Measurements from ENCODE around the gene GALNT17. TPM values are rescaled to one million over a fixed set of nuclear protein-coding genes. Genes with fewer than 3 reads are reported as not detected.

GALNT17 gene
- total RNA-seq, 2 experiments from 2014 or later: not detected

DNA sequence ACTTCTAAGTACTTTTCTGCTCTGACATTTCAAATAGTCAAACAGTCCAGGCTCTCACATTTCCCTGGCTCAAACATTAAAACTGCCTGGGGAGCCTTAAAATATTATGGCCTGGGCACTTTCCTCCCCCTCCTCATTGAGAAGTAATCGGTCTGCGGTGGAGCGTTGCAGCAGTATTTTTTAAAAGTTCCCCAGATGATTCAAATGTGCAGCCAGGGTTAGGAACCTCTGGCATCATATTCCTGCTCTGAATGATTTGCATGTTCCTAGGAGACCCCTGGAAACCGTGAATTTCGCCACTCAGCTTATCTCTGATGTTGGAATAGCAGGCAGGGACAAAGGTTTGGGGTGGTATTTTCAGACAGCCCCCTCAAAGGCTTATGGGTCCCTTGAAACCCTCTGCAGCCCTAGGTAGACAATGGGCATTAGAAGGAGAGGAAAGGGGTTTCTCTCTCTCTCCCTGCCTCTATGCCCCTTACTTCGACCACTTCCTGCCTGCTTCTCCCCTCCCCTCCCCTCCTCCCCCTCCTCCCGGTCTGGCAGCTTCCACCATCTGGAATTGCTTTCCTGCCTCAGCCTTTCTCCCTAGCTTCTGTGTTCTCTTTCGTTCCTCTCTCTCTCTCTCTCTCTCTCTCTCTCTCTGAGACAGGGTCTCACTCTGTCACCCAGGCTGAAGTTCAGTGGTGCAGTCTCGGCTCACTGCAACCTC, 622.2 kb downstream of the GALNT17 start:
- peaks cover 9% of the 10 kb centered on the region for H3K9me3 Mint-ChIP-seq
- no peak overlapping the region for H3K4me3 Mint-ChIP-seq
- DNase-seq: no peak
- ChIA-PET POLR2A (no interaction called here), CTCF (no interaction called here)
- no peaks in the 10 kb centered on the region for H3K36me3 Mint-ChIP-seq (ENCODE audit: low read depth)
- no peaks in the 10 kb centered on the region for H3K4me1 Mint-ChIP-seq
- H3K27ac Mint-ChIP-seq: no peak overlapping the region
- no peaks in the 10 kb centered on the region for H3K27me3 Mint-ChIP-seq

- Mint-ChIP-seq H3K36me3 (ENCODE audit: low read depth) (no peaks in the 10 kb centered on the region), H3K4me1 (no peaks in the 10 kb centered on the region), H3K27me3 (no peaks in the 10 kb centered on the region), H3K4me3 (no peak overlapping the region), H3K9me3 (peaks cover 9% of the 10 kb centered on the region), H3K27ac (no peak overlapping the region)
- ChIA-PET POLR2A (no interaction called here), CTCF (no interaction called here)
- no peak for DNase-seq
Measured at GRCh38 chr7:71754828-71755227, 622.9 kb downstream of the GALNT17 start.

GRCh38 chr7:71761336-71761735, 629.4 kb downstream of the GALNT17 start:
- no peak for DNase-seq
- Mint-ChIP-seq H3K36me3 (ENCODE audit: low read depth) (no peaks in the 10 kb centered on the region), H3K9me3 (peaks cover 14% of the 10 kb centered on the region), H3K27me3 (no peaks in the 10 kb centered on the region), H3K27ac (no peak overlapping the region), H3K4me3 (no peak overlapping the region), H3K4me1 (no peaks in the 10 kb centered on the region)
- ChIA-PET POLR2A (no interaction called here), CTCF (no interaction called here)

All from activated CD4-positive, alpha-beta memory T cell treated with anti-CD3 and anti-CD28 coated beads, Interleukin-2, amount 10 ng/mL, durations not matched to agents 7 days and 5 days (primary cell).